GM21825 (cell line): Measurements from ENCODE around the gene CFAP53.
"Not testable (repeated sequence)": the region's sequence is repeated elsewhere in the genome, so short reads cannot be mapped to it uniquely, and the experiment has no call there.

Source experiments
- ATAC-seq: cut with Tn5 transposase; IDR thresholded peaks from one replicate; pipeline ENCODE4 v1.9.1; 2021; ENCODE audit warnings: mild to moderate bottlenecking, moderate library complexity; ENCODE audit not compliant: unreplicated experiment

Gene CFAP53

GRCh38 chr18:50273203-50274043 is 7.1 kb upstream of the CFAP53 start:
- no peak for ATAC-seq

GRCh38 chr18:50272568-50272967 is 6.3 kb upstream of the CFAP53 start:
- no peak for ATAC-seq

- ATAC-seq: peak; percentile 58
These were observed 1.9 kb upstream of the CFAP53 start for GRCh38 chr18:50268022-50268747.

- no peak for ATAC-seq
These were observed 3.3 kb downstream of the CFAP53 start for GRCh38 chr18:50262977-50263376.

DNA sequence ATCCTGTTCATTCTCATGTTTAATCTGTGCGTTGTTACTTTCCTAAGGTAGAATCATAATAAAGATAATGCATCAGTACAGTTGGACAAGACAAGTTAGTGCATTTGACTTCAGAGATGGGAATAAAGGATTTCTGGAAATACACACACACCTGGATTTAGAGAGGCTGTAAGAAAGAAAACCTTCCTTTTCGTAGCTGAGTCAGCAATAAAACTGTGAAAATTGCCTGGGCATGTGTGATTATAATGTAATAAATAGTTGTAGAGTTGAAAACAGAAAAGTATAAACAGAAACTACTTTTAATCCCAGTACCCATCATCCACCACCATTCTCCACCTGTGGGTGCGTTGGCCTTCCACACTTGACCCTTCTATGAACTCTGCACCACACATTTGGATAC is 15.4 kb downstream of the CFAP53 start:
- ATAC-seq: no peak

GRCh38 chr18:50249576-50249975 is 16.7 kb downstream of the CFAP53 start:
- no peak for ATAC-seq

- no peak for ATAC-seq
These were observed 18.7 kb downstream of the CFAP53 start for GRCh38 chr18:50247561-50247960.

DNA sequence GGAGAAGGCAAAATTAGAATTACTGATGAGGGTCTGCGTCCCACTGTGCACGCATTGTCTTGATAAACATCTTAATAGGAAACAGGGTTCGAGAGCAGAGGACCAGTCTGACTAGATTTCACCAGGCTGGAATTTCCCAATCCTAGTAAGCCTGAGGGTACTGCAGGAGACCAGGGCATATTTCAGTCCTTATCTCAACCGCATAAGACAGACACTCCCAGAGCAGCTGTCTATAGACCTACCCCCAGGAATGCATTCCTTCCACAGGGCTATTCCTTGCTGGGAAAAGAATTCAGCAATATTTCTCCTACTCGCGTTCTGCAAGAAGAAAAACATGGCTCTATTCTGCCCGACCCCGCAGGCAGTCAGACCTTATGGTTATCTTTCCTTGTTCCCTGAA is 24.5 kb downstream of the CFAP53 start:
- ATAC-seq: not testable (repeated sequence)

DNA sequence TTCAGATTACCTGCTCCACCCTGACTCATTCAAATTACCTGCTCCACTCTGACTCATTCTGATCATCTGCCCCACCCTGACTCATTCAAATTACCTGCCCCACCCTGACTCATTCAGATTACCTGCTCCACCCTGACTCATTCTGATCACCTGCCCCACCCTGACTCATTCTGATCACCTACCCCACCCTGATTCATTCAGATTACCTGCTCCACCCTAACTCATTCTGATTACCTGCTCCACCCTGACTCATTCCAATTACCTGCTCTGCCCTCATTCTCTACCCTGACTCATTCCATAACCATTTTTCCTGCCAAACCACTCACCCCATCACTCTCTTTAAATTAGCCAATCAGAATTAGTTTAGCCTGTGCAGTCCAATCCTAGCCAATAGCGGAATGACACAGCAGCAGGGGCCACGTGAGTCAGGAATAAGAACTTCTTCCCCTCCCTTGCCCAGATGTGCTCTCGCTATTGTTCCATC is 26.2 kb downstream of the CFAP53 start:
- no peak for ATAC-seq

DNA sequence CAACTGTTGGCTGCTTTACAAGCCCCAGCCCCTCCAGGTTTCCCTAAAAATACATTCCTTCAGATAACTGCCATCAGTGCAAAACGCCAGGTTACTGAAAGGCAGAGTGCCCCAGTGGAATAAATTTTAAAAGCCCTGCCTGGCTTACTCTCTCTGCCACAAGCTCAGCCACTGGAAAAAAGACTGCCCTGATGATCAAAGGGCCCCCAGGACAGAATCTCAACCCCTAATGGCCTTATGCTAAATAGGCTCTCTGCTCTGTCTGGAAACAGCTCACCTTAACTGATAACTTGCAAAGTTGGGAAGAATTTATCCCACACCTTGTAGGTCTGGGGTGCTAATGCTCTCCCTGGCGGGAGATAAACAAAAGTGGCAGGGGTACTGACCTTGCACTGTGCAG is 33.9 kb downstream of the CFAP53 start:
- ATAC-seq: no peak

DNA sequence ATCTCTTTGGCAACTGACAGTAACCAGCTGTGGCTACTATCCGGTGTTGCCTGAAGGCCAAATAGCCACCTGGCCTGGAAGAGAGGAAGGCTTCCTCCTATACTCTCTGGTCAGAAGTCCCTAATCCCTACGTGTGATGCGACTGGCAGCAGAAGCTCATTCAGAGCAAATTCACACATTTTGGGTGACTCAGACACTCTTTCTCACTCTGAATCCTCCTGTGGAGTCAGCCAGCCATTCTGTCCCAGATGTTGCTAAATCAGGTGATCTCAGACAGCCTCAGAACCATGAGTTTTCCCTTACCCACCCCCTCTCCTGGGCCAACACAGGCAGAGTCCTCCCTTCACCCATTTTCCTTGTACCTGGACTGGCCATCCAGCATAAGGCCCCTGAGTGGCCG is 34.7 kb downstream of the CFAP53 start:
- no peak for ATAC-seq

GRCh38 chr18:50220249-50220648 is 46.0 kb downstream of the CFAP53 start:
- ATAC-seq: not testable (repeated sequence)

- ATAC-seq: peak; percentile 58
These were observed 47.7 kb downstream of the CFAP53 start for GRCh38 chr18:50218432-50219197.

DNA sequence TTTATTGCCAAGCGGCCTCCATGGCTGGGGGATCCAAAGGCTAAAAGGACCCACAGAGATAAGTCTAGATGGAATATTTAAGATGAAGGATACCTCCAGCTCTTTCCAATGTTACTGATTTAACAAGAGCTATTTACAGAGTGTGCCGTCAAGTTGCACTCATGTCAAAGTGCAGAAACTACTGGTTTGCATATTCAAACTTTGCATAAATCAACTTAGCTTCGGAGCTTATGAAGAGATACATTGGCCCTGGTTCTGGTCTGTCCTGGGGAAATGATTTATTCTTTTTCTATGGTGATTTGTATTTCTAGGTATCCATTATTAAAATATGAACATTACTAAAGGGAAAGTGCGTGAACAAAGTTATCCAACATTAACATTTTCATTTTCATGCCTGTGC is 57.0 kb downstream of the CFAP53 start:
- ATAC-seq: no peak

GRCh38 chr18:50207722-50208121 is 58.6 kb downstream of the CFAP53 start:
- no peak for ATAC-seq

DNA sequence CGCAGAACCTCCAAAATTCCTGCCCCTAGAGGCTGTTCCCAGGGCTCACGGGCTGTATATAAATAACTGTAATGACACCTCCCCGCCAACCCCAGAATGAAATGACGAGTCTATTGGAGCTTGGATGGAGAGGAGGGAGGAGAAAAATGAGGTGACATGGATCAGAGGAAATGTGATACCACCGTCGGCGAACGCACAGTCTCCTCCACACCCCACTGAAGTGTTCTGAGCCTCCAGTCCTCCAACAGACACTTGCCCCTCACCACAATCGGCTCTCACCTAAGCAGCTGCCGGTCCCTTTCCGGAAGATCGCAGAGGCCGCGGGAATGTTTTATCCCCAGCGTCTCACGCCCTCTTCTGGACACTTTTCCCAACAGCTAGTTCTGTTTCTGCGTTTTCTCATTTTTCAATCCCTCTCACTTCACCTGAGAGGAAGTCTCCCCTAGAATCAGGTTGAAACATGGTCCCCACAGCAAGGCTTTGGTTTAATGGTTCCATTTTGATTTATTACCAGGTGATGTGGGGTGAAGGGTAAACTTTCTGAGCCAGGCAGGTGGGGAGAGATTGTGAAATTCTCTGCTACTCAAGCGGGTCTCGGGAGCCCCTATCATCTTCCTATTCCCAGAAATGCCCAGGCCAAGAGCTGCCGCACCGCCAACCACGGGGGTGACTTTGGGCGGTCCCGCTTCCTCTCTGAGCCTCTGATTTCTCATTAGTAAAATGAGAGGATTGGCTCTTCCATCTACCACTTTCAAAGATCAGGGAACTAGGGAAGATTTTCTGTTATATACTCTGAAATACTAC is 62.3 kb downstream of the CFAP53 start:
- no peak for ATAC-seq

- ATAC-seq: no peak
These were observed 64.7 kb downstream of the CFAP53 start for GRCh38 chr18:50201476-50202018.

GRCh38 chr18:50199921-50200320 is 66.4 kb downstream of the CFAP53 start:
- ATAC-seq: no peak

- no peak for ATAC-seq
These were observed 66.9 kb downstream of the CFAP53 start for GRCh38 chr18:50199346-50199855.

DNA sequence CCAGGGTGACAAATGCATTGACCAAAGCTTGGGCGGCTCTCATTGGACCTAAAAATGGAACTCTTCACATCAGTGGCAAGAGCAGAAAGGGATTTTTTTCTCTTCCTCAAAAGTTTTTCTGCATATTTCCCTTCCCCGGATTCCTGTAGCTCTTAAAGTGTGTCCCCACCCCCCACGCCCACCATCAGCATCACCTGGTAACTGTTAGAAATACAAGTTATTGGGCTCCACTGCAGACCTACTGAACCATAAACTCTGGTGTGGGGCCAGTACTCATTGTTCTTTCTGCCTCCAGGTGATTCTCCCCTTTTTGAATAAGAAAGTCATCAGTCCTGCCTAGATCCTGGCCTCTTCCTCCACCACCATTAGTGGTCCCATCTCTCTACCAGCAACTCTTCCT is 70.0 kb downstream of the CFAP53 start:
- no peak for ATAC-seq
